ENCODE measurements around the gene NGDN. TPM values are rescaled to one million over a fixed set of nuclear protein-coding genes. Genes with fewer than 3 reads are reported as not detected.

The NGDN gene
- total and polyA plus RNA-seq, 2 of the 4 experiments (the other 2 are of a cell fraction): 48.1 to 49.8 TPM

GRCh38 chr14:23436327-23437132, 33.0 kb upstream of the NGDN start:
- ATAC-seq (ENCODE audit: low read depth): no peak
- no peak overlapping the region for H2BK15ac ChIP-seq (ENCODE audit: low read depth, low read length)
- H3K9ac ChIP-seq (ENCODE audit: low read depth, low read length): no peak overlapping the region
- intact Hi-C loops (cut with micrococcal nuclease) (no loop called here), in situ Hi-C loops (cut with MboI; ENCODE audit: low sequenced_read_pairs) (no loop called here), dilution Hi-C loops (cut with HindIII; ENCODE audit: low sequenced_read_pairs, unreplicated experiment) (no loop called here)
- no peak overlapping the region for H3K4me2 ChIP-seq (ENCODE audit: low read depth, low read length)
- H3K14ac ChIP-seq (replicated peaks; ENCODE audit: low read depth, low read length): no peak overlapping the region
- no peak overlapping the region for H2BK5ac ChIP-seq (ENCODE audit: low read depth, low read length, poor library complexity, severe bottlenecking)
- no peaks in the 10 kb centered on the region for H3K4me1 ChIP-seq (ENCODE audit: control insufficient read depth, insufficient read depth, low read length)
- 100% methylated on average over 1 of the region's 15 CpGs; no CpG with 5 or more reads in 1 of the 2 experiments for WGBS, 2 experiments (ENCODE audit: extremely low coverage in 2 of 2, insufficient read length in 1 of 2)
- H3K36me3 ChIP-seq (ENCODE audit: control insufficient read depth, insufficient read depth, low read length): no peaks in the 10 kb centered on the region
- no peak overlapping the region for H2BK120ac ChIP-seq (ENCODE audit: low read depth, low read length)
- H3K4me3 ChIP-seq (ENCODE audit: insufficient read depth, low read depth, low read length): no peak overlapping the region
- H2BK20ac ChIP-seq (ENCODE audit: low read depth, low read length): no peak overlapping the region
- no TSS peak for BruUV-seq (replicated peaks)
- no peaks in the 10 kb centered on the region for H3K9me3 ChIP-seq (ENCODE audit: control insufficient read depth, insufficient read depth, low read length)
- DNase-seq: no peak
- H3K27me3 ChIP-seq (ENCODE audit: control insufficient read depth, insufficient read depth, low read length): peaks cover 33% of the 10 kb centered on the region
- H3K27ac ChIP-seq (ENCODE audit: insufficient read depth, low read length): no peak overlapping the region
- H4K20me1 ChIP-seq (ENCODE audit: insufficient read depth, low read length): no peaks in the 10 kb centered on the region
- no peaks in the 10 kb centered on the region; the same call in 1 of the 2 replicates for H3K9me1 ChIP-seq (ENCODE audit: insufficient read depth, low read length)
- no peak overlapping the region for H2AK5ac ChIP-seq (ENCODE audit: low read depth, low read length)
- no peak overlapping the region for H3K56ac ChIP-seq (ENCODE audit: extremely low read depth, insufficient read depth, low read length)
- H3K18ac ChIP-seq (ENCODE audit: low read depth, low read length): no peak overlapping the region
- no peak overlapping the region for H4K91ac ChIP-seq (ENCODE audit: insufficient read depth, low read depth, low read length)
- no peak overlapping the region for H2AFZ ChIP-seq (replicated peaks; ENCODE audit: low read length, poor library complexity)
- no peak overlapping the region for H4K8ac ChIP-seq (ENCODE audit: low read depth in 2 of 2, low read length in 2 of 2)
- H3K4ac ChIP-seq (ENCODE audit: low read depth, low read length): no peak overlapping the region
- H3K23ac ChIP-seq (ENCODE audit: low read depth, low read length): no peak overlapping the region
- H3K79me1 ChIP-seq (ENCODE audit: low read depth in 1 of 2, low read length in 2 of 2): no peaks in the 10 kb centered on the region
- H2AK9ac ChIP-seq (replicated peaks; ENCODE audit: low read depth, low read length, poor library complexity): no peak overlapping the region
- no peak for TF ChIP-seq POLR2A (IDR thresholded peaks at IDR 0.05; ENCODE audit: low read depth, low read length)
- TF ChIP-seq RFX5 (IDR thresholded peaks at IDR 0.05; ENCODE audit: low read depth, low read length): no peak
- no peak for TF ChIP-seq RCOR1 (IDR thresholded peaks at IDR 0.05; ENCODE audit: insufficient replicate concordance, low read length)
- no peak for TF ChIP-seq CHD1 (IDR thresholded peaks at IDR 0.05; ENCODE audit: low read depth, low read length)
- TF ChIP-seq CEBPB (IDR thresholded peaks at IDR 0.05; ENCODE audit: low read depth, low read length): no peak
- TF ChIP-seq MAFK (IDR thresholded peaks at IDR 0.05; ENCODE audit: low read depth, low read length): no peak
- no peak for TF ChIP-seq NFE2L2 (IDR thresholded peaks at IDR 0.05; ENCODE audit: low read depth, low read length)
- no peak for TF ChIP-seq MXI1 (IDR thresholded peaks at IDR 0.05; ENCODE audit: borderline replicate concordance, low read depth, low read length)
- no peak for TF ChIP-seq USF2 (IDR thresholded peaks at IDR 0.05; ENCODE audit: low read depth, low read length)
- H4K5ac ChIP-seq (ENCODE audit: low read depth, low read length): no peak overlapping the region
- ChIA-PET POLR2A (ENCODE audit: unreplicated experiment) (no interaction called here), CTCF (no interaction called here)

Measured in IMR-90 (cell line).